Activated CD8-positive, alpha-beta T cell treated with anti-CD3 and anti-CD28 coated beads for 36 hours (primary cell): ENCODE data around the gene MAP7D1. TPM values are rescaled to one million over a fixed set of nuclear protein-coding genes. Genes with fewer than 3 reads are reported as not detected.

Source experiments
- ATAC-seq: fragments of 200-7000 bp; cut with Tn5 transposase; one replicate; pipeline ENCODE4 v1.10.0; 2021; ENCODE audit warnings: mild to moderate bottlenecking, moderate library complexity
- CTCF ChIA-PET: fragments of 350-600 bp; sonication (Branson Sonifier 250); formaldehyde crosslinking; loops from one replicate; lab custom pipeline; 2021; ENCODE audit warnings: antibody characterized with exemption; lab: Charles Lee
- POLR2A ChIA-PET: fragments of 350-600 bp; sonication (Branson Sonifier 250); formaldehyde crosslinking; loops from one replicate; lab custom pipeline; 2021; ENCODE audit warnings: antibody characterized with exemption; lab: Charles Lee
- DNase-seq: peaks from one replicate; pipeline ENCODE4 v3.0.0-alpha.2; 2020
- H3K27ac Mint-ChIP-seq: one replicate; pipeline ENCODE4 v1.8.0; 2021; ENCODE audit warnings: mild to moderate bottlenecking, mixed read lengths
- H3K27me3 Mint-ChIP-seq: one replicate; pipeline ENCODE4 v1.8.0; 2021; ENCODE audit warnings: mixed read lengths
- H3K36me3 Mint-ChIP-seq: one replicate; pipeline ENCODE4 v1.8.0; 2021; ENCODE audit warnings: low read depth, mixed read lengths
- H3K4me1 Mint-ChIP-seq: one replicate; pipeline ENCODE4 v1.8.0; 2021; ENCODE audit warnings: low read depth, mixed read lengths
- H3K4me3 Mint-ChIP-seq: one replicate; pipeline ENCODE4 v1.8.0; 2021; ENCODE audit warnings: mild to moderate bottlenecking, moderate library complexity, mixed read lengths
- H3K9me3 Mint-ChIP-seq: one replicate; pipeline ENCODE4 v1.8.0; 2021; ENCODE audit warnings: mixed read lengths
- CTCF ChIP-seq: fragments of 200-600 bp; IDR thresholded peaks from one replicate; pipeline ENCODE4 v1.8.0; 2022; ENCODE audit warnings: antibody characterized with exemption, mild to moderate bottlenecking
- intact Hi-C: fragments of 100-400 bp; cut with micrococcal nuclease; formaldehyde crosslinking; loops from one replicate; pipeline ENCODE4 v1.10.0; 2022
- total RNA-seq, 2 experiments: library from RNA; stranded (reverse); gene quantifications; one replicate each; pipeline ENCODE4 v1.2.3, GENCODE V29; 2021

Gene MAP7D1
- total RNA-seq, 2 experiments from 2014 or later: 125 to 129 TPM

GRCh38 chr1:36149237-36149972 is 6.6 kb upstream of the MAP7D1 start, which contains the start of gene TRAPPC3:
Gene TRAPPC3, minus strand, starts transcription at chr1:36149486. Its CDS starts 108 bp downstream, at chr1:36149378.
- Mint-ChIP-seq H3K4me3 (peak within 1 kb of the TSS; percentile 100), H3K4me1 (peaks cover 60% of the 10 kb centered on the region), H3K27ac (peak within 1 kb of the TSS; percentile 97), H3K27me3 (no peaks in the 10 kb centered on the region), H3K9me3 (no peaks in the 10 kb centered on the region), H3K36me3 (peaks cover 11% of the 10 kb centered on the region)
- peak; percentile 92 for ATAC-seq
- POLR2A ChIA-PET: interaction anchor here (0.7 to 3.8 kb wide), 20 partner anchors 8 to 310 kb away, joined by 3 to 72 read pairs (median 4); partner anchors contain the start of genes SH3D21, STK40 and THRAP3
- CTCF ChIA-PET: interaction anchor here (0.7 to 4.7 kb wide), 51 partner anchors 7 to 301 kb away, joined by 3 to 95 read pairs (median 5); partner anchors contain the start of genes EVA1B, LSM10, OSCP1 and SH3D21
- intact Hi-C loops: loop anchor here (5.0 kb wide), 1 partner anchor 38 kb away; no protein-coding TSS in a partner anchor
- TF ChIP-seq CTCF: peak; percentile 70
- DNase-seq: peak; percentile 100

- ATAC-seq (no peak), DNase-seq (peak; percentile 28)
- no peaks in the 10 kb centered on the region for H3K27me3 Mint-ChIP-seq
- intact Hi-C loops: loop anchor here (2.0 to 5.0 kb wide), 3 partner anchors 37 to 137 kb away; partner anchors contain the start of gene THRAP3
- H3K4me1 Mint-ChIP-seq: peaks cover 62% of the 10 kb centered on the region
- H3K4me3 Mint-ChIP-seq: peak overlapping the region; percentile 100
- ChIA-PET CTCF (interaction anchor here (0.7 to 4.7 kb wide), 44 partner anchors 8 to 301 kb away, joined by 3 to 95 read pairs (median 6); partner anchors contain the start of genes LSM10, OSCP1, SH3D21 and THRAP3), POLR2A (interaction anchor here (0.7 to 3.8 kb wide), 16 partner anchors 8 to 237 kb away, joined by 3 to 72 read pairs (median 4); partner anchors contain the start of genes STK40 and THRAP3)
- peak overlapping the region; percentile 97 for H3K27ac Mint-ChIP-seq
- H3K9me3 Mint-ChIP-seq: no peaks in the 10 kb centered on the region
- no peak for TF ChIP-seq CTCF
- H3K36me3 Mint-ChIP-seq: peaks cover 11% of the 10 kb centered on the region
Measured at GRCh38 chr1:36149973-36150295, 6.0 kb upstream of the MAP7D1 start.

- peaks cover 11% of the 10 kb centered on the region for H3K36me3 Mint-ChIP-seq
- H3K27me3 Mint-ChIP-seq: no peaks in the 10 kb centered on the region
- TF ChIP-seq CTCF: no peak
- H3K9me3 Mint-ChIP-seq: no peaks in the 10 kb centered on the region
- CTCF ChIA-PET: interaction anchor here (0.7 to 4.7 kb wide), 46 partner anchors 8 to 300 kb away, joined by 3 to 95 read pairs (median 6); partner anchors contain the start of genes AGO1, LSM10, OSCP1 and SH3D21
- H3K4me1 Mint-ChIP-seq: peaks cover 65% of the 10 kb centered on the region
- intact Hi-C loops: loop anchor here (2.0 to 5.0 kb wide), 2 partner anchors 74 to 137 kb away; partner anchors contain the start of gene THRAP3
- DNase-seq (peak; percentile 88), ATAC-seq (peak; percentile 60)
- peak overlapping the region; percentile 100 for H3K4me3 Mint-ChIP-seq
- POLR2A ChIA-PET: interaction anchor here (0.8 to 3.8 kb wide), 16 partner anchors 7 to 236 kb away, joined by 3 to 72 read pairs (median 5); partner anchors contain the start of genes STK40 and THRAP3
- H3K27ac Mint-ChIP-seq: peak overlapping the region; percentile 97
Measured at GRCh38 chr1:36150296-36151133, 5.4 kb upstream of the MAP7D1 start.

GRCh38 chr1:36151134-36151844 is 4.7 kb upstream of the MAP7D1 start:
- Mint-ChIP-seq H3K36me3 (peaks cover 11% of the 10 kb centered on the region), H3K27ac (peak overlapping the region; percentile 97), H3K9me3 (no peaks in the 10 kb centered on the region), H3K4me3 (peak overlapping the region; percentile 100), H3K4me1 (peaks cover 65% of the 10 kb centered on the region), H3K27me3 (no peaks in the 10 kb centered on the region)
- intact Hi-C loops: loop anchor here (2.0 to 5.0 kb wide), 2 partner anchors 74 to 136 kb away; partner anchors contain the start of gene THRAP3
- POLR2A ChIA-PET: interaction anchor here (1.0 to 3.8 kb wide), 5 partner anchors 10 to 157 kb away, joined by 3 to 72 read pairs (median 4); partner anchors contain the start of gene THRAP3
- DNase-seq (no peak), ATAC-seq (no peak)
- no peak for TF ChIP-seq CTCF
- CTCF ChIA-PET: interaction anchor here (0.9 to 4.7 kb wide), 8 partner anchors 11 to 268 kb away, joined by 3 to 95 read pairs (median 22); partner anchors contain the start of genes AGO1 and THRAP3
